A673 (cell line): ENCODE data around the gene PKDREJ. TPM values are rescaled to one million over a fixed set of nuclear protein-coding genes. Genes with fewer than 3 reads are reported as not detected.

Experiments
- BruUV-seq: library from RNA; stranded (reverse); fragments of 400-500 nt; replicated peaks from 2 replicates; lab custom pipeline; 2021; lab: Mats Ljungman, UMichigan
- CTCF ChIA-PET: fragments of 300-600 bp; sonication (Branson Sonifier 250); formaldehyde crosslinking; loops from one replicate; lab custom pipeline; 2022; ENCODE audit warnings: antibody characterized with exemption; lab: Charles Lee
- POLR2A ChIA-PET: fragments of 300-600 bp; sonication (Branson Sonifier 250); formaldehyde crosslinking; loops from one replicate; lab custom pipeline; 2022; ENCODE audit warnings: antibody characterized with exemption; ENCODE audit not compliant: low non-redundant PET; lab: Charles Lee
- DNase-seq: peaks from one replicate; pipeline ENCODE4 v3.0.0-alpha.2; 2015; ENCODE audit warnings: low spot score
- H3K27ac ChIP-seq: fragments of 200-600 bp; sonication (generic); 2 replicates; pipeline ENCODE4 v1.5.1; 2016; ENCODE audit warnings: mixed run types, low read depth, mild to moderate bottlenecking, mixed read lengths, antibody characterized with exemption, low read length; ENCODE audit not compliant: poor library complexity, severe bottlenecking
- H3K27me3 ChIP-seq: fragments of 200-600 bp; sonication (generic); replicated peaks from 2 replicates; pipeline ENCODE4 v1.6.1; 2017; ENCODE audit warnings: mixed run types, low read depth, mild to moderate bottlenecking, mixed read lengths, antibody characterized with exemption, low read length; ENCODE audit not compliant: insufficient read depth, poor library complexity
- H3K36me3 ChIP-seq: fragments of 200-600 bp; sonication (generic); 2 replicates; pipeline ENCODE4 v1.6.1; 2016; ENCODE audit warnings: mixed run types, mild to moderate bottlenecking, mixed read lengths, antibody characterized with exemption, low read length; ENCODE audit not compliant: insufficient read depth, poor library complexity, severe bottlenecking
- H3K4me1 ChIP-seq: fragments of 200-600 bp; sonication (generic); 2 replicates; pipeline ENCODE4 v1.6.1; 2017; ENCODE audit warnings: mixed run types, mild to moderate bottlenecking, mixed read lengths, antibody characterized with exemption, low read length; ENCODE audit not compliant: insufficient read depth, poor library complexity, severe bottlenecking
- H3K4me3 ChIP-seq: fragments of 200-600 bp; sonication (generic); 2 replicates; pipeline ENCODE4 v1.5.1; 2016; ENCODE audit warnings: low read depth, mixed run types, mild to moderate bottlenecking, mixed read lengths, low read length; ENCODE audit not compliant: poor library complexity, severe bottlenecking
- H3K9me3 ChIP-seq: fragments of 200-600 bp; sonication (generic); 2 replicates; pipeline ENCODE4 v1.6.1; 2016; ENCODE audit warnings: mixed run types, low read depth, mild to moderate bottlenecking, mixed read lengths, antibody characterized with exemption, low read length; ENCODE audit not compliant: poor library complexity, severe bottlenecking
- EZH2 ChIP-seq: fragments of 200-600 bp; sonication (generic); IDR thresholded peaks from 2 replicates; pipeline ENCODE4 v1.6.1; 2017; ENCODE audit warnings: borderline replicate concordance, low read depth, mild to moderate bottlenecking, mixed read lengths, antibody characterized with exemption, low read length; ENCODE audit not compliant: poor library complexity, severe bottlenecking
- intact Hi-C: fragments of 100-400 bp; cut with micrococcal nuclease; formaldehyde crosslinking; loops from one replicate; pipeline ENCODE4 v1.10.0; 2022; ENCODE audit not compliant: unreplicated experiment
- total RNA-seq: library from RNA; stranded (reverse); gene quantifications from 2 replicates; pipeline ENCODE4 v1.2.3, GENCODE V29; 2021
- TF ChIP-seq, protein P1 (sequence below): fragments of 300-800, 200-600 bp; sonication (generic); conservative IDR thresholded peaks from 2 replicates; pipeline ENCODE4 v1.5.1; 2017; ENCODE audit warnings: low read depth, mild to moderate bottlenecking, antibody characterized with exemption, low read length, moderate library complexity, mixed read lengths

The PKDREJ gene
- total RNA-seq, 1 experiment from 2014 or later: not detected

DNA sequence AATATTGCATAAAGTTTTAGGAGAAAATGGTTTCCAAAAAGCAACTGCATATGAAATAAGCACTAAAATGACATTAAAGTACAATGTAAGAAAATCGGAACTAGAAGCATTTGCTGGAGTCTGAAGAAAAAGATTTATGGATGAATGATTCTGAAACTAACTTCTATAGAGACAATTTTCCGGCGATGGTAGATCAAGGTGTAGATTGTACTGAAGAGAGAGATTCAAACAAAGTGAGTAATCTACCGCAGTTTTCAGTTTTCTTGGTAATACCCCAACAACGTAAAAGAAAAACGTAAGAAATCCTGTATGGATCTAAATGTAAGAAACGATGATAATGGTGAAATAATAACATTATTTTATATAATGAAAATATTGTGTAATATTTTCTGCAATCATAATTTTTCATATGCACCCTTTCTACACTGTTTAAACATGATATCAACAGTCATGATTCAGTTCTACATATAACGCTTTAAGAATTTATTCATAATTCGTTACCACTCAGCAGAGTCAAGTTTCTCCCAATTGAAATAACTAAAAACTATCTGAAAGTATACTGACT lies 11.2 kb downstream of the PKDREJ start:
- no peak for DNase-seq
- Histone ChIP-seq H3K4me1 (peaks cover 17% of the 10 kb centered on the region), H3K27ac (no peak overlapping the region), H3K4me3 (no peak overlapping the region), H3K9me3 (no peaks in the 10 kb centered on the region), H3K27me3 (no peaks in the 10 kb centered on the region), H3K36me3 (no peaks in the 10 kb centered on the region)
- BruUV-seq: TSS peak; percentile 53
- TF ChIP-seq EZH2: no peak
- TF ChIP-seq, protein P1, sequence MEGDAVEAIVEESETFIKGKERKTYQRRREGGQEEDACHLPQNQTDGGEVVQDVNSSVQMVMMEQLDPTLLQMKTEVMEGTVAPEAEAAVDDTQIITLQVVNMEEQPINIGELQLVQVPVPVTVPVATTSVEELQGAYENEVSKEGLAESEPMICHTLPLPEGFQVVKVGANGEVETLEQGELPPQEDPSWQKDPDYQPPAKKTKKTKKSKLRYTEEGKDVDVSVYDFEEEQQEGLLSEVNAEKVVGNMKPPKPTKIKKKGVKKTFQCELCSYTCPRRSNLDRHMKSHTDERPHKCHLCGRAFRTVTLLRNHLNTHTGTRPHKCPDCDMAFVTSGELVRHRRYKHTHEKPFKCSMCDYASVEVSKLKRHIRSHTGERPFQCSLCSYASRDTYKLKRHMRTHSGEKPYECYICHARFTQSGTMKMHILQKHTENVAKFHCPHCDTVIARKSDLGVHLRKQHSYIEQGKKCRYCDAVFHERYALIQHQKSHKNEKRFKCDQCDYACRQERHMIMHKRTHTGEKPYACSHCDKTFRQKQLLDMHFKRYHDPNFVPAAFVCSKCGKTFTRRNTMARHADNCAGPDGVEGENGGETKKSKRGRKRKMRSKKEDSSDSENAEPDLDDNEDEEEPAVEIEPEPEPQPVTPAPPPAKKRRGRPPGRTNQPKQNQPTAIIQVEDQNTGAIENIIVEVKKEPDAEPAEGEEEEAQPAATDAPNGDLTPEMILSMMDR: no peak
- POLR2A ChIA-PET: no interaction called here
- intact Hi-C loops: loop anchor here (2.0 kb wide), 1 partner anchor 45 kb away; the partner anchor contains the start of gene GTSE1
- CTCF ChIA-PET: no interaction called here

DNA sequence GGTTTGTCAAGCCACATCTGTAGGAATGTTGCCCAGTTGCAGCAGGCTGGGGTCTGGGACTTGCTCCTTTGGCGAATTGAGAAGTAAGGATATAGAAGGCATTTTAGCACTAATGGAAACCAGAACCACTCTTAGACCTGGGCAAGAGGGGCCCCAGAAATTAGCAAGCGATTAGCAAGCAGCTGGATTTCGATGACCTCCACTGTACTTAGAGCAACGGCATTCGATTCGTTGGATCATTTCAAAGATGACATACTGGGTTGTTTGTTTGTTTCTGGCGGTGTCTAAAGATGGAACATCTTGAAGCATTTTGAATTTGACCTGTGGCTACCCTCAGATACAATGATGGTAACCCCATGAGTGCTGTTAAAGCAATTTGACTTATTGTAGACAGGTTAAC lies 11.9 kb downstream of the PKDREJ start:
- ChIA-PET CTCF (no interaction called here), POLR2A (no interaction called here)
- peak overlapping the region; percentile 91 for H3K27ac ChIP-seq
- no TSS peak for BruUV-seq
- H3K27me3 ChIP-seq: no peaks in the 10 kb centered on the region
- DNase-seq: no peak
- no peaks in the 10 kb centered on the region for H3K9me3 ChIP-seq
- intact Hi-C loops: loop anchor here (2.0 kb wide), 1 partner anchor 46 kb away; the partner anchor contains the start of gene GTSE1
- peak overlapping the region; percentile 93 for H3K4me3 ChIP-seq
- H3K4me1 ChIP-seq: peaks cover 17% of the 10 kb centered on the region
- no peak for TF ChIP-seq EZH2
- TF ChIP-seq, protein P1: no peak
- H3K36me3 ChIP-seq: no peaks in the 10 kb centered on the region

DNA sequence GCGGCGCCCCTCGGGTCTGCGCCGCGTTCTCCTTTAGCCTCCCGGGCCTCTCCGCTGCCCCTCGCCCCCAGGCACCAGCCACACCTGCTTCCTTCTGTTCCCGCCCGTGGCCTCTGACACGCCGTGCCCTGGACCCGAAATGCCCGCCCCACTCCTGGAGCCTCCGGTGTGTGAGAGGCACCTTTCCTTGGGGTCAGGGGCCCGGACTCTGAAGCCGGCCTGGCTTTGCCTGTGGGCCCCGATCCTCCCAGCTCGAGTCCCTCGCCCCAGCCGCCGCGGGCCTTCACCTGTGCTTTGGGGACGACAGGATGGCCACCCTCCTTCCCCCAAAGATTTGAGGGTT lies 12.4 kb downstream of the PKDREJ start:
- Histone ChIP-seq H3K36me3 (no peaks in the 10 kb centered on the region), H3K9me3 (no peaks in the 10 kb centered on the region), H3K27ac (peak overlapping the region; percentile 91), H3K4me1 (peaks cover 17% of the 10 kb centered on the region), H3K27me3 (no peaks in the 10 kb centered on the region), H3K4me3 (peak overlapping the region; percentile 93)
- no peak for DNase-seq
- CTCF ChIA-PET: interaction anchor here (1.5 kb wide), 1 partner anchor 129 kb away, joined by 5 read pairs; no protein-coding TSS in a partner anchor
- TF ChIP-seq, protein P1: no peak
- TF ChIP-seq EZH2: no peak
- POLR2A ChIA-PET: no interaction called here
- intact Hi-C loops: loop anchor here (2.0 kb wide), 1 partner anchor 46 kb away; the partner anchor contains the start of gene GTSE1
- no TSS peak for BruUV-seq
